Measurements from ENCODE around the gene PIGW.

Gene PIGW

GRCh38 chr17:36545465-36546417 lies 11.0 kb downstream of the PIGW start:
- TF ChIP-seq GABPA (IDR thresholded peaks at IDR 0.05; ENCODE audit: low read depth) (peak; percentile 55), POLR2AphosphoS5 (IDR thresholded peaks at IDR 0.05; ENCODE audit: low read depth) (peak; percentile 69), SPI1 (IDR thresholded peaks at IDR 0.05; ENCODE audit: borderline replicate concordance, low read depth) (no peak), CTCF (IDR thresholded peaks at IDR 0.05; ENCODE audit: insufficient read depth, low read length) (no peak), REST (IDR thresholded peaks at IDR 0.05; ENCODE audit: insufficient replicate concordance, low read depth) (no peak)
- Histone ChIP-seq H3K27me3 (ENCODE audit: insufficient read depth, poor library complexity, severe bottlenecking) (no peaks in the 10 kb centered on the region), H3K4me3 (replicated peaks; ENCODE audit: insufficient read depth, low read length) (peak overlapping the region; percentile 67), H3K27ac (replicated peaks) (peak overlapping the region; percentile 100)
- DNase-seq (ENCODE audit: low read depth in 1 of 2, low spot score in 1 of 2): peak; percentile 88 to 97

GRCh38 chr17:36546418-36547093 lies 11.8 kb downstream of the PIGW start:
- TF ChIP-seq SPI1 (IDR thresholded peaks at IDR 0.05; ENCODE audit: borderline replicate concordance, low read depth) (no peak), CTCF (IDR thresholded peaks at IDR 0.05; ENCODE audit: insufficient read depth, low read length) (no peak), REST (IDR thresholded peaks at IDR 0.05; ENCODE audit: insufficient replicate concordance, low read depth) (no peak), POLR2AphosphoS5 (IDR thresholded peaks at IDR 0.05; ENCODE audit: low read depth) (no peak), GABPA (IDR thresholded peaks at IDR 0.05; ENCODE audit: low read depth) (no peak)
- Histone ChIP-seq H3K4me3 (replicated peaks; ENCODE audit: insufficient read depth, low read length) (peak overlapping the region; percentile 67), H3K27me3 (ENCODE audit: insufficient read depth, poor library complexity, severe bottlenecking) (no peaks in the 10 kb centered on the region), H3K27ac (replicated peaks) (peak overlapping the region; percentile 100)
- DNase-seq (ENCODE audit: low read depth in 1 of 2, low spot score in 1 of 2): no peak

- DNase-seq (ENCODE audit: low read depth in 1 of 2, low spot score in 1 of 2): no peak
- Histone ChIP-seq H3K27me3 (ENCODE audit: insufficient read depth, poor library complexity, severe bottlenecking) (no peaks in the 10 kb centered on the region), H3K27ac (replicated peaks) (no peak overlapping the region), H3K4me3 (replicated peaks; ENCODE audit: insufficient read depth, low read length) (no peak overlapping the region)
- TF ChIP-seq REST (IDR thresholded peaks at IDR 0.05; ENCODE audit: insufficient replicate concordance, low read depth) (no peak), GABPA (IDR thresholded peaks at IDR 0.05; ENCODE audit: low read depth) (no peak), CTCF (IDR thresholded peaks at IDR 0.05; ENCODE audit: insufficient read depth, low read length) (no peak), POLR2AphosphoS5 (IDR thresholded peaks at IDR 0.05; ENCODE audit: low read depth) (no peak), SPI1 (IDR thresholded peaks at IDR 0.05; ENCODE audit: borderline replicate concordance, low read depth) (no peak)
These were observed 13.0 kb downstream of the PIGW start for GRCh38 chr17:36547776-36548175.
